HPDE6-E6E7 (cell line): ENCODE results near the gene B3GNT7.
"Not testable (repeated sequence)": the region's sequence is repeated elsewhere in the genome, so short reads cannot be mapped to it uniquely, and the experiment has no call there.

ENCODE experiments used
- DNase-seq: peaks from one replicate; pipeline ENCODE4 v3.0.0; 2011; ENCODE audit warnings: missing footprints; ENCODE audit errors: extremely low spot score

B3GNT7 gene

GRCh38 chr2:231400681-231401080 lies 5.2 kb downstream of the B3GNT7 start:
- DNase-seq = not testable (repeated sequence)

- not testable (repeated sequence) for DNase-seq
These were observed 5.6 kb downstream of the B3GNT7 start for GRCh38 chr2:231401101-231401500.

- DNase-seq = not testable (repeated sequence)
These were observed 8.1 kb downstream of the B3GNT7 start for GRCh38 chr2:231403421-231404182.

DNA sequence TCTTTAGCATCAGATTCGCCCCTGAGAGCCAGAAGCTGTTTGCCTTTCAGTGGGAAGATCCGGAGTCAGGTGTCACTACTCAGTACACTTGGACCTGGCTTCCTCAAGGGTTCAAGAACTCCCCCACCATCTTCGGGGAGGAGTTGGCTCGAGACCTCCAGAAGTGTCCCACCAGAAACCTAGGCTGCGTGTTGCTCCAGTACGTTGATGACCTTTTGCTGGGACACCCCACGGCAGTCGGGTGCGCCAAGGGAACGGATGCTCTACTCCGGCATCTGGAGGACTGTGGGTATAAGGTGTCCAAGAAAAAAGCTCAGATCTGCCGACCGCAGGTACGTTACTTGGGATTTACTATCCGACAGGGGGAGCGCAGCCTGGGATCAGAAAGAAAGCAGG lies 8.7 kb downstream of the B3GNT7 start:
- DNase-seq = not testable (repeated sequence)

- not testable (repeated sequence) for DNase-seq
These were observed 10.3 kb downstream of the B3GNT7 start for GRCh38 chr2:231405601-231406367.

DNA sequence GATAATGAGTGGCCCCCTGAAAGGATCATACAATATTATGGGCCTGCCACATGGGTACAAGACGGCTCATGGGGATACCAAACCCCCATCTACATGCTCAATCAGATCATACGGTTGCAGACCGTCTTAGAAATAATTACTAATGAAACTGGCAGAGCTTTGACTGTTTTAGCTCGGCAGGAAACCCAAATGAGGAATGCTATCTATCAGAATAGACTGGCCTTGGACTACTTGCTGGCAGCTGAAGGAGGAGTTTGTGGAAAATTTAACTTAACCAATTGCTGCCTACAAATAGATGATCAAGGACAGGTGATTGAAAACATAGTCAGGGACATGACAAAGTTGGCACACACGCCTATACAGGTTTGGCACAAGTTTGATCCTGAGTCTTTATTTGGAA lies 12.2 kb downstream of the B3GNT7 start:
- DNase-seq = not testable (repeated sequence)

DNA sequence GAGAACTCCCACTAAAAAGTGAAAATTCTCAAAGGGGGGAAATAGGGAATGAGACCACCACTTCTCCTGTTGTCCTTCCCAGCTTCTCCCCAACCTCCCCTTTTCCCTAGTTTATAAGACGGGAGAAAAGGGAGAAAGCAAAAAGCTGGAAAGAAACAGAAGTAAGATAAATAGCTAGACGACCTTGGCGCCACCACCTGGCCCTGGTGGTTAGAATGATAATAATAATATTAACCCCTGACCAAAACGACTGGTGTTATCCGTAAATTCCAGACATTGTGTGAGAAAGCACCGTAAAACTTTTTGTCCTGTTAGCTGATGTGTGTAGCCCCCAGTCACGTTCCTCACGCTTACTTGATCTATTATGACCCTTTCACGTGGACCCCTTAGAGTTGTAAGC lies 12.8 kb downstream of the B3GNT7 start:
- not testable (repeated sequence) for DNase-seq

DNA sequence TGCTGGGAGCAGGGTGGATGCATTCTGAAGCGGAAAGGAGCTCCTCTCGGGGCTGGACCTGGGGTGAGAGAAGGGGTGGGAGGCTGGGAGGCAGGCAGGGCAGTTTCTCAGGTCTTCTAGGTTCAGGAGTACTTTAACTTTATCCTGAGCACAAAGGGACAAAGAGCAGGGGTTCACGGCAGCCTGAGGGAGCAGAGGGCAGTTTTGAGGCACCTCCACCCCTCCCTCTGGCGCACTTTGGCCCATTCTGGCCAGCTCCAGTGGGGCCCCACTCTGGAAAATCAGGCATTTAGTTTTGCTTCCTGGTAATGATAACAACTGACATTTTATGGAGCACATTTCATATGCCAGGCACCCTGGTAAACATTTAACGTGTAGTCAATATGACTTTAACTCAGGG lies 14.3 kb downstream of the B3GNT7 start:
- no peak for DNase-seq

GRCh38 chr2:231410293-231411004 lies 14.9 kb downstream of the B3GNT7 start:
- no peak for DNase-seq

DNA sequence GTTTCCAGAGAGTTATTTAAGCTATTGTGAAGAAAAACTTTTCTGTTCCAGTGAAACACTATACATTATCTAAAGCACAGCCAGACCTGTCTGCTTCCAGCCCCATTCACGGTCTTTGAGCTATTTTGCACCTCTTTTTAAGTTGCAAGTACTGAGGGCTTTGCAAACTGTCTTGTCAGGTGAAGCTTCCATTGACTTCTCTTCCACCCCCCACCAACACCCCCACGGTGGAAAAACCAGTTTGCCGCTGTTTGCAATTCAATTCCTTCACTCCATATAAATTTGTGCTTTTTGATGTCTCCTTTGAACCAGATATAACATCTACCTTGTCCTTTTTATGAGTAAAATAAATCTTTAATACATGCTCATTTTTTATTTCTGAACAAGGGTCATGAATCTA lies 15.7 kb downstream of the B3GNT7 start:
- no peak for DNase-seq

DNA sequence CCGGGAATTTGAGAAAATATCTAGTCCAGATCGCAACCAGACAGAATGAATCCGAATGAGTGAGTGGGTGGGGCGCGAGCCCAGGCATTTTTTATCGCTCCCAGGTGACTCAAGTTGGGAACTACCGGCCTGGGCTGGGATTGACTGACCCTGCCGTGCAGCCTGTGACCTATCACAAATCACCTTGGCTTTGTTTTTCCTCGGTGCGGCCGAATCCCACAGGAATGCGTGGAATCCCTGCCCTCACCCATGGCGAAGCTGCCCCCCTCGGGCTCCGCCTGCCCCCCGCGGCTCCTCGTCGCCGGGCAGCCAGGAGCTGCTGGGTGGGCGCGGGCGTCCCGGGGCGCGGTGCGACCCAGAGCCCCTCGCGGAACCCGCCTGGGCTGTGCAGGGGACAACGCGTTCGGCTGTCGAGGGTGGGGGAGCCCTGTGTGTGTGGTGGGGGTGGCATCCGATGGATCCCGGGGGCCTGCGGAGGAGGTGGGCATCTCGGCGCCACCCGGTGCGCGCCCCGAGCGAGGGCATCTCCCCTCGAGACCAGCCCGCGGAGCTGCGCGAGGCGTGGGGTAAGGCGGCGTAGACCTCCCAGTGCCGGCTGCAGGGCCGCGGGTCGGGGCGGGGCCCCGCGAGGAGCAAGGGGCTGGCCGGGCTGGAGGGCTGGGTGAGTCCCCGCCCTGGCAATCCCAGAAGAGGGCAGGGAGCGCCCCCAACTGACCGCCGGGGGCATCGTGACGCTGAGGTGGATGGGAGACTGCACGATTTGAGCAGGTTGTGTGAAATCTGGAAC lies 16.5 kb downstream of the B3GNT7 start:
- DNase-seq = peak; percentile 74

DNA sequence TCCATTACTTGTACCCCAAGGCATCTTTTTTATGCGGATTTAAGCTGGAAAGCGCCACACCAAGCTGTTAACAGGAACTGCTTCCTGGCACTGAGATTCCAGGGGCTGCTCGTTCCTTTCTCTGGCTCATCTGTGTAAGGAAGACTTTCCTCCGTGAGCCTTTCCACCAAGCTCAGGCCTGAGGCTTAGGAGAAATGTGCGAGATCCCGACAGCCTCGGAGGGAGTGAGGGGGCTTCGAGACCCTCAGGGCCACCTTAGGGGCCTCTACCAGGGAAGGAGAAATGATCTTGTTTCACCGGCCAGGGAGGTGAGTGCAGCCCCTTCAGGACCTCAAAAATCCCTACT lies 17.1 kb downstream of the B3GNT7 start:
- no peak for DNase-seq

DNA sequence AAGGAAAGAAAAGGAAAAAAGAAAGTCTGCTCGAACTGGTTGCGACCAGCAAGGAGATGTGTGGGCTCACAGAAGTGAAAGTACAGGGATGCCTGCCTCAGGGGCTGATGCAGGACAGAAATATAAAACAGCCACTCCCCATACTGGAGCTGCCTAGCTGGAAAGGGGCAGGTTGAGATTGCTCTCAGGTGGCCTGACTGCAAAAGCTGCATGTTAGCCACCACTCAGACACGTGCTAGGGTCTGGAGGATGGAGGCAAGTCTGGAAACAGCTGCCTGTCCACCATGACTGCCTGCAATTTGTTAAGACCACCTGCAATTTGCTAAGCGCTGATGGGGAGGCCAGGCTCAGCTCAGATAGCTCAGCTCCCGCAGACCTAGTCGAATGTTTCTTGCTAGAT lies 17.9 kb downstream of the B3GNT7 start:
- no peak for DNase-seq

DNA sequence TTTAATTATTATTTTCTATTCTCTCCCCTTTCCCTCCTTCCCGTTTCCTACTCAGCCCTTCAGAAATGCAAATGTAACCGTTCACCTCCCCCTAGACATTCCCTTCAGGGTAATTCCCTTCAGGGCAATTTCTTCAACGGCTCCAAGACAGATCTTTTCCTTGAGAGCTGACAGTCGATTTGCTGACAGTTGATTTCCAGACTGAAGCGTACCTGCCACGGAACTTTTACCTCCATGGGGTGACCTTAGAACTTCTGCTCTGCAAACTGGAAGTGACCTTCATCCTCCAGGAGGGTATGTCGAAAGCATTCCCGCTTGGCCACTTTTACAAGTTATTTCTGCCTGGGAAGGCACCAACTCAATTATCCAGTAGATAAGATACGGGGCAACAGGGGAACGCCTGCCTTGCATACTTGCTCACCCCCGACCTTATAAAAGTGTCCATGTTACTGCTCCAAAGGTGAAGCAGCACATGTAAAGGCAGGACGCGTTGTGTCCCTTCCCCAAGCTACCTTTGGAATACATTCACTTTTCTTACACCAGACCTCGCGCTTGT lies 18.5 kb downstream of the B3GNT7 start:
- DNase-seq = no peak

GRCh38 chr2:231415029-231415428 lies 19.5 kb downstream of the B3GNT7 start:
- DNase-seq = no peak

DNA sequence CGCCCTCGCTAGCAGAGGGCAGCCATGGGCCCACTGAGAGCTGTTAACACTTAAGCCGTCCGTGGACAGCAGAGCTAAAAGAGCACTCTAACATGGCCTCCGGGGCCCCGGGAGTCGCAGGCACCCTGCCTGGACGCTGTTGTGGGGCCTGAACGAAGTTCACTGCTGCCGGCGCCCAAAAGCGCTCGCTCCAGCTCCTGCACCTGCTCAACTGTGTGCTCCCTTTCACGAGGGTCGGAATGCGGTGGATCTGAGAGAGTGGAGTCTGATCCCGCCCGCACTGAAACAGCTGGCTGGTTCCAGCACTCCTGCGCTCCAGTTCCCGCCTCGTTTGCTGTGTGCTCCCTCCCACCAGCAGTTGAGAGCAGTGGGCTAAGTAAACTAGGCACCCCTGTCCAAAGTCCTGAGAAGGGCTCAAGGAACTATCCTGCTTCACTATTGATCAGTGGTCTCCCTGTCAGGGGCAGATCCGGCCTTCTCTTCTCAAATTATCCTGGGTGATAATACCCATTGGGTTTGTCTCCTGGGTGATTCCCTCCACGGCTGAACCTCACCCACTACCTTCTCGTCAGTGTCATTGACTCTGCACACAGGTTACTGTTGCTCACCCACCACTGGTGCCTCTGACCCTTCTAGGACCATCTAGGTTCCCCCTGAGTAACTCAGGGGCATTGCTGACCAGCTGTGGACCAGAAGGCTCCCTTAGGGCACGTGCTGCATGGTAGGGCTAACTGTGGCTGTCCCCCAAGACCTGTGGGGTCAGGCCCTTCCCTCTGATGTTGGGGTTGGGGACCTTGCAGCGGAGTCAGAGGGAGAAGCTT lies 23.5 kb downstream of the B3GNT7 start:
- DNase-seq = no peak

- no peak for DNase-seq
These were observed 25.6 kb downstream of the B3GNT7 start for GRCh38 chr2:231421051-231421580.

- no peak for DNase-seq
These were observed 26.5 kb downstream of the B3GNT7 start for GRCh38 chr2:231422056-231422455.

DNA sequence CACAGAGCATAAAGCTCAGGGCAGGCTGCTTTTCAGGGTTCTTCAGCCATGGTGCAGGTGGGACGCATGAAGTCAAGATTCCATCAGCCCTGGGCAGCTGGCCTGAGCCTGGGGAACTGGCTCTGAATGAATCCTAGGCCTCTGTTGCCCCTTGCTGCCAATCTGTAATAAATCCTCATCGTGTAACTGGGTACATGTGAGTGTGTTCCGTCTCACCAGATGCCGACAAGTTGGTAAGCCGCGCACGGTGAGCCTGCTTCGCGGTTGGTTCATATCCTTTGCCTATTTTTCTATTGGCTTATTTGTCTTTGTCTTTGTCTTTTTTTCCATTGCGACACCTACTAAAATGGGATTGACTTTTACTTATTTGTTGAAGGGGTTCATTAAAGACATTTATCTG lies 27.7 kb downstream of the B3GNT7 start:
- DNase-seq = no peak

- DNase-seq = no peak
These were observed 29.8 kb downstream of the B3GNT7 start for GRCh38 chr2:231425291-231425810.
